Stomach (tissue), 9 donors: ENCODE measurements around the gene NAV2. TPM values are rescaled to one million over a fixed set of nuclear protein-coding genes. Genes with fewer than 3 reads are reported as not detected.

Experiments
- DNase-seq, 2 donors: peaks; one replicate each; pipeline versions ENCODE4 v3.0.0 to v3.0.0-alpha.2; 2013 to 2019
- H3K27ac ChIP-seq, 5 donors: fragments of 200-600 bp in 4 of 5; sonication (generic) in 4 of 5; one replicate each; pipeline ENCODE4 v1.5.1; 2013 to 2019; ENCODE audit warnings: mild to moderate bottlenecking in 1 of 5, moderate library complexity in 1 of 5
- H3K27me3 ChIP-seq, 3 donors: fragments of 200-600 bp; sonication (generic); one replicate each; pipeline ENCODE4 v1.5.1; 2017 to 2019; ENCODE audit warnings: mixed run types in 1 of 3
- H3K36me3 ChIP-seq, 4 donors: fragments of 200-600 bp; sonication (generic); 1 replicate in 3 of 4; 2 replicates in 1 of 4; pipeline ENCODE4 v1.5.1; 2016 to 2019
- H3K4me1 ChIP-seq, 4 donors: fragments of 200-600 bp; sonication (generic); one replicate each; pipeline ENCODE4 v1.5.1; 2016 to 2019
- H3K4me3 ChIP-seq, 4 donors: fragments of 200-600 bp; sonication (generic) in 3 of 4; one replicate each; pipeline ENCODE4 v1.5.1; 2016 to 2019; ENCODE audit warnings: mild to moderate bottlenecking in 1 of 4
- H3K9me3 ChIP-seq, 4 donors: fragments of 200-600 bp; sonication (generic); one replicate each; pipeline ENCODE4 v1.5.1; 2016 to 2019
- CTCF ChIP-seq, 7 experiments: fragments of 450-650 bp in 4 of 7; fragments of 200-600 bp in 3 of 7; sonication (generic) in 3 of 7; IDR thresholded peaks; one replicate each; pipeline ENCODE4 v1.5.1; 2016 to 2019; ENCODE audit warnings: antibody characterized with exemption in 7 of 7, control low read depth in 2 of 7, mild to moderate bottlenecking in 1 of 7
- EP300 ChIP-seq: sonication (generic); formaldehyde crosslinking; IDR thresholded peaks from one replicate; pipeline ENCODE4 v1.6.1; 2017; ENCODE audit warnings: antibody characterized with exemption
- POLR2A ChIP-seq, 4 donors: fragments of 450-650 bp; IDR thresholded peaks; one replicate each; pipeline ENCODE4 v1.6.1; 2016; ENCODE audit warnings: antibody characterized with exemption in 4 of 4, control low read depth in 2 of 4, mild to moderate bottlenecking in 1 of 4, moderate library complexity in 1 of 4
- POLR2AphosphoS5 ChIP-seq, 3 donors: sonication (generic); formaldehyde crosslinking; IDR thresholded peaks; one replicate each; pipeline ENCODE4 v1.6.1; 2016; ENCODE audit warnings: antibody characterized with exemption in 3 of 3
- WGBS, 5 donors: extraction: QIAGEN DNeasy Blood & Tissue Kit in 3 of 5; methylation state at CpG; one replicate each; pipeline versions ENCODE4 v1.1.5 to v1.1.7; 2013 to 2018; 5-methylcytosine and 5-hydroxymethylcytosine counted together
- intact Hi-C: fragments of 100-400 bp; cut with DNase I; formaldehyde crosslinking; loops from one replicate; pipeline ENCODE4 v1.15.1; 2023; ENCODE audit warnings: low total_unique reads
- polyA plus RNA-seq, 3 donors: library from polyadenylated mRNA; stranded (reverse); fragments of 200-250 nt; gene quantifications; one replicate each; pipeline ENCODE4 v1.2.3, GENCODE V29; 2013
- total RNA-seq, 5 donors: library from RNA; depleted of rRNA; stranded (reverse); fragments of >200 nt; gene quantifications; one replicate each; pipeline versions ENCODE4 v1.1.0 to v1.2.3, GENCODE V29; 2014 to 2016
- donor health status: healthy with polysubstance abuse.
- donor health status: Bipolar disorder and iron deficiency.
- donor health status: healthy.

Gene NAV2
- total and polyA plus RNA-seq, 8 donors = 1.8 to 92.4 (median 7.9) TPM

- intact Hi-C loops = no loop called here
- H3K9me3 ChIP-seq = no peaks in the 10 kb centered on the region
- H3K4me3 ChIP-seq = no peak overlapping the region
- TF ChIP-seq POLR2A (IDR thresholded peaks at IDR 0.05) = no peak
- no peak for TF ChIP-seq CTCF (IDR thresholded peaks at IDR 0.05)
- TF ChIP-seq EP300 = no peak
- no peak for TF ChIP-seq POLR2AphosphoS5 (IDR thresholded peaks at IDR 0.05)
- H3K27me3 ChIP-seq = no peaks in the 10 kb centered on the region
- no peak for DNase-seq
- peaks cover 0 to 58% (median 33%) of the 10 kb centered on the region in 4 donors for H3K4me1 ChIP-seq
- 72 to 97% (median 90%) methylated on average over 3 of the region's 3 CpGs for WGBS, 5 donors
- H3K36me3 ChIP-seq = no peaks in the 10 kb centered on the region
- H3K27ac ChIP-seq = no peak overlapping the region
Observed at GRCh38 chr11:19818619-19819018, 106.0 kb downstream of the NAV2 start.

DNA sequence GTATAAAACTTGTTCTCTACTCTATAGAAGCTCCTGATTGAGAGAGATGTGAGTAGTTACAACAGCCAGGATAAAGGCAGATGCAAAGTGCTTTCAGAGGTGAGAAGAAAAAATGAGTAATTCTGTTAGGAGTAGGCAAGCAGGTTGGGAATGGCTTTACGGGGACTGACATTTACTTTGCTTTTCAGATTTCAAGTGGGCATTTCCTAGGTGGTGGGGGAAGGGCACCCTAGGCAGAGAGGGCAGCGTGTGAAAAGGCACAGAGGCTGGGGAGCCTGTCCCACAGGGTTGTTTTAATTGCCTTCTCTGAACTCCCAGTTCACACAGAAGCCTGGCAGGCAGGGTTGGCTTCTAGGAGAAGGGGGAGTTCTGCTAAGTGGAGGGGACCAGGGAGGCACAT, 106.5 kb downstream of the NAV2 start:
- peaks cover 0 to 52% (median 30%) of the 10 kb centered on the region in 4 donors for H3K4me1 ChIP-seq
- H3K9me3 ChIP-seq = no peaks in the 10 kb centered on the region
- no peak for DNase-seq
- intact Hi-C loops = no loop called here
- H3K27me3 ChIP-seq = no peaks in the 10 kb centered on the region
- TF ChIP-seq POLR2A (IDR thresholded peaks at IDR 0.05) = no peak
- WGBS, 5 donors = 62 to 76% (median 72%) methylated on average over 2 of the region's 2 CpGs
- no peak overlapping the region for H3K27ac ChIP-seq
- H3K36me3 ChIP-seq = no peaks in the 10 kb centered on the region
- no peak overlapping the region for H3K4me3 ChIP-seq

DNA sequence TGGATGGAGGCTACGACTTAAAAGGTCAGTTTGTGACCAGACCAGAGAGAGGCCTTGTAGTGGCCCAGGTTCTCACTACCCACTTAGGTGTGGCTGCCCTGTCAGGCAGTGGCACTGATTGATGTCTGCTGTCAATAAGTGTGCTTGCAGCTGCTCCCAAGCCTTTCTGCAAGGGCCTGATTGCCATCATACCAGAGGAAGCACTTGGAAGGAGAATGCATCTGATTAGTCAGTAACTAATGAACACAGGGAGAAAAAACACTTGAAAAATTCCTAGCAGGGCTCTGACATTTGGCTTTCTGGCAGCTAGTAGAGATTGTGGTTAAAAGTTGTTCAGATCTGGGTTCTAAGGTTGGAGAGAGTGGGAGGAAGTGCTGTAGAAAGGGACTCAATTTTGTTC, 107.5 kb downstream of the NAV2 start:
- H3K4me3 ChIP-seq = no peak overlapping the region
- peaks cover 0 to 43% (median 22%) of the 10 kb centered on the region in 4 donors for H3K4me1 ChIP-seq
- H3K36me3 ChIP-seq = no peaks in the 10 kb centered on the region
- no peaks in the 10 kb centered on the region for H3K27me3 ChIP-seq
- 47 to 94% (median 56%) methylated on average over 1 of the region's 1 CpG for WGBS, 5 donors
- no peak overlapping the region for H3K27ac ChIP-seq
- DNase-seq = no peak
- H3K9me3 ChIP-seq = no peaks in the 10 kb centered on the region
- intact Hi-C loops = no loop called here
- TF ChIP-seq CTCF (IDR thresholded peaks at IDR 0.05) (no peak), POLR2A (IDR thresholded peaks at IDR 0.05) (no peak), POLR2AphosphoS5 (IDR thresholded peaks at IDR 0.05) (no peak), EP300 (no peak)

DNA sequence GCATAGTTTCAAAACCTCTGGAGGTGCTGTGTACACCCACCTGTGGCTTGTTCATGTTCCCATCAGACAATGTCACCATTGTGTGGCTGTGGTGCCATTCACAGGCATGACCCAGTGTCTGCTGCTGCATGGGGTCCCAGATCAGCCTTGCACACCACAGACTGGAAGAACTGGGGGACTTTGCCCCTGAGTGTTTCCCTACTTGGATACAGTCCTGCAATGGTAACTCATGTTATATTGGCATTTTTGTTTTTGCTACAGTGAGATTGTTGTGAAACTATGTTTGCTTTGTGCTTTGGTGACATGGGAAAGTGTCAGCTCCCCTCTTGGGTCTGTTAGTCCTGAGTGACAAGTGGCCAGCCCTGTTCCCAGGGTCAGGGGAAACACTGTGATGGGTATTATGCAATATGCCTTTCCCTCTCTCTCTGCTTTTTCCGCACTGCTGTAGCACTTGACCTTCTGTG, 108.8 kb downstream of the NAV2 start:
- TF ChIP-seq EP300 (no peak), POLR2A (IDR thresholded peaks at IDR 0.05) (no peak), POLR2AphosphoS5 (IDR thresholded peaks at IDR 0.05) (no peak), CTCF (IDR thresholded peaks at IDR 0.05) (no peak)
- Histone ChIP-seq H3K27ac (no peak overlapping the region), H3K9me3 (no peaks in the 10 kb centered on the region), H3K27me3 (no peaks in the 10 kb centered on the region), H3K4me1 (peaks cover 0 to 32% (median 17%) of the 10 kb centered on the region in 4 donors), H3K4me3 (no peak overlapping the region), H3K36me3 (no peaks in the 10 kb centered on the region)
- DNase-seq = peak in 1 of 2 donors; percentile 48
- WGBS, 5 donors = 64 to 100% (median 86%) methylated on average over 1 of the region's 1 CpG; no CpG with 5 or more reads in 1 of the 5 donors
- intact Hi-C loops = no loop called here

DNA sequence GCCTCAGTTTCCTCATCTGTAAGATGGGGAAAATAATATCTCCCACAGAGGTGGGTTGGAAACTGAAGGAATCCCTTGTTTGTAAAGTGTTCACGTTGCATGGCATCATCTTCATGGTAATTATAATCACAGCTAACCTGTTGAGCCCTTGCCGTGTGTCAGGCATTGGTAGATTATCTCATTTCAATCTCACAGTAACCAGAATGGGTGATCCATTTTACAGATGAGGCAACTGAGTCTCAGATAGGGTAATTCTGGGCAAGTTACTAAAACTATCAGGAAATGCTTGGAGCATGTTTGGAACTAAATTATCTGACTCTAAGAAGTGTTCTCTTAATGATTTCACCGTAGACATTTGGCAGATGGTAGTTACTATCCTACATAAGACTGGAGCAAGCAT, 109.4 kb downstream of the NAV2 start:
- Histone ChIP-seq H3K4me1 (peaks cover 0 to 33% (median 19%) of the 10 kb centered on the region in 4 donors), H3K27me3 (no peaks in the 10 kb centered on the region), H3K27ac (no peak overlapping the region), H3K9me3 (no peaks in the 10 kb centered on the region), H3K36me3 (no peaks in the 10 kb centered on the region), H3K4me3 (no peak overlapping the region)
- no peak for TF ChIP-seq POLR2A (IDR thresholded peaks at IDR 0.05)
- TF ChIP-seq CTCF (IDR thresholded peaks at IDR 0.05) = no peak
- TF ChIP-seq POLR2AphosphoS5 (IDR thresholded peaks at IDR 0.05) = no peak
- no peak for TF ChIP-seq EP300
- intact Hi-C loops = no loop called here
- DNase-seq = no peak
- 86 to 93% (median 88%) methylated on average over 3 of the region's 3 CpGs for WGBS, 5 donors
